Mucosa of descending colon (tissue), 3 donors: ENCODE data around the gene SPRR2F. TPM values are rescaled to one million over a fixed set of nuclear protein-coding genes. Genes with fewer than 3 reads are reported as not detected.

ENCODE experiments used
- ATAC-seq: fragments of 200-7000 bp; cut with Tn5 transposase; one replicate; pipeline ENCODE4 v1.9.1; 2020; ENCODE audit warnings: mild to moderate bottlenecking, moderate library complexity
- DNase-seq, 3 donors: peaks; one replicate each; pipeline ENCODE4 v3.0.0-alpha.2; 2020
- H3K36me3 ChIP-seq: fragments of 200-600 bp; one replicate; pipeline ENCODE4 v1.8.0; 2021; ENCODE audit warnings: low read depth, mild to moderate bottlenecking
- H3K4me1 ChIP-seq: fragments of 200-600 bp; one replicate; pipeline ENCODE4 v1.8.0; 2021; ENCODE audit warnings: low read depth, mild to moderate bottlenecking
- H3K4me3 ChIP-seq: fragments of 200-600 bp; one replicate; pipeline ENCODE4 v1.8.0; 2021; ENCODE audit warnings: mild to moderate bottlenecking
- H3K9me3 ChIP-seq: fragments of 200-600 bp; one replicate; pipeline ENCODE4 v1.8.0; 2021; ENCODE audit warnings: mild to moderate bottlenecking
- intact Hi-C, 2 donors: fragments of 100-400 bp; cut with DNase I in 1 of 2; cut with micrococcal nuclease in 1 of 2; formaldehyde crosslinking; loops; one replicate each; pipeline versions ENCODE4 v1.11.0 to v1.11.1; 2022; cut with DNase I, micrococcal nuclease
- total RNA-seq, 3 donors: library from RNA; stranded (reverse); fragmentation: NEBNext Ultra II Directional in 2 of 3; extraction: Animal tissue kit (Norgen Biotek cat#: 25700) in 2 of 3; gene quantifications; one replicate each; pipeline versions ENCODE4 v1.2.1 to v1.2.4, GENCODE V29; 2021 to 2023
- TF ChIP-seq, protein P1 (sequence below): fragments of 200-600 bp; IDR thresholded peaks from one replicate; pipeline ENCODE4 v1.8.0; 2022; ENCODE audit warnings: antibody characterized with exemption, mild to moderate bottlenecking
- donor health status: DM: no; HTN: no; CAD: no; lungs with moderate emphysema.
- donor health status: DM: no; HTN: no; CAD: no.
- donor health status: DM: no; HTN: yes; CAD: no.

Gene SPRR2F
- total RNA-seq, 3 donors from 2014 or later: not detected

DNA sequence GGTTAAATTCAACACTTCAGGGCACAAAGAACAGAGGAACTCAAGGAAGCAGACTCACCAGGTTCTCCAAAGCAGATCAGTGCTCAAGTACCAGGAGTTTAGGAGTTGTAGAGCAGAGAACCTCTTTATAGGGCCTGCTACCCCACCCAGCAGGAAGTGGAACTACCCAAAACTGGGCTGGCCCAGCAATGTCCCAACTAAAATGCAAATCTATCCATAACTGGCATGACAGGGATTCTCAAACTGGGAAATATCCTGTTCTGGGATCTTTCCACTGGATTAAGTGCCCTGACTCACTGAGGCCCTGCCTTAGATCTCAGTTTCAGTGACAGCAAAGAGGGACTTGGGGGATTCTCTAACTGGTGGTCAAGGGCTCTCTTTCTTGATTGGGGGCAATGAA, 18.9 kb downstream of the SPRR2F start, which contains the start of gene SPRR2E:
Gene SPRR2E (minus strand): TSS at position 101 of the 400 bp plus-strand sequence. CDS start 775 bp downstream, outside the sequence.
- H3K9me3 ChIP-seq: no peaks in the 10 kb centered on the region
- no peak within 1 kb of the TSS for H3K4me3 ChIP-seq
- no peaks in the 10 kb centered on the region for H3K4me1 ChIP-seq
- intact Hi-C loops: no loop called here
- DNase-seq (no peak), ATAC-seq (no peak)
- TF ChIP-seq, protein P1, sequence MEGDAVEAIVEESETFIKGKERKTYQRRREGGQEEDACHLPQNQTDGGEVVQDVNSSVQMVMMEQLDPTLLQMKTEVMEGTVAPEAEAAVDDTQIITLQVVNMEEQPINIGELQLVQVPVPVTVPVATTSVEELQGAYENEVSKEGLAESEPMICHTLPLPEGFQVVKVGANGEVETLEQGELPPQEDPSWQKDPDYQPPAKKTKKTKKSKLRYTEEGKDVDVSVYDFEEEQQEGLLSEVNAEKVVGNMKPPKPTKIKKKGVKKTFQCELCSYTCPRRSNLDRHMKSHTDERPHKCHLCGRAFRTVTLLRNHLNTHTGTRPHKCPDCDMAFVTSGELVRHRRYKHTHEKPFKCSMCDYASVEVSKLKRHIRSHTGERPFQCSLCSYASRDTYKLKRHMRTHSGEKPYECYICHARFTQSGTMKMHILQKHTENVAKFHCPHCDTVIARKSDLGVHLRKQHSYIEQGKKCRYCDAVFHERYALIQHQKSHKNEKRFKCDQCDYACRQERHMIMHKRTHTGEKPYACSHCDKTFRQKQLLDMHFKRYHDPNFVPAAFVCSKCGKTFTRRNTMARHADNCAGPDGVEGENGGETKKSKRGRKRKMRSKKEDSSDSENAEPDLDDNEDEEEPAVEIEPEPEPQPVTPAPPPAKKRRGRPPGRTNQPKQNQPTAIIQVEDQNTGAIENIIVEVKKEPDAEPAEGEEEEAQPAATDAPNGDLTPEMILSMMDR: no peak
- no peaks in the 10 kb centered on the region for H3K36me3 ChIP-seq

DNA sequence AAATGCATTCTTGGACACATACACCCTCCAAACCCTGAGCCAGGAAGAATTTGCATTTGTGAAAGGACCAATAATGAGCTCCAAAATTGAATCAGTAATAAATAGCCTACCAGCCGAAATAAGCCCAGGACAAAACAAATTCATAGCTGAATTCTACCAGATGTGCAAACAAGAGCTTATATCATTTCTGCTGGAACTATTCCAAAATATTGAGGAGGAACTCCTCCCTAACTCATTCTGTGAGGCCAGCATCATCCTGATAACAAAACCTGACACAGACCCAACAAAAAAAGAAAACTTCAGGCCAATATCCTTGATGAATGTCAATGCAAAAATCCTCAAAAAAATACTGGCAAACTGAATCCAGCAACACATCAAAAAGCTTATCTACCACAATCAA, 25.7 kb downstream of the SPRR2F start:
- intact Hi-C loops: no loop called here
- no peak for DNase-seq
- TF ChIP-seq, protein P1: no peak
- Histone ChIP-seq H3K4me3 (no peak overlapping the region), H3K36me3 (no peaks in the 10 kb centered on the region), H3K9me3 (no peaks in the 10 kb centered on the region), H3K4me1 (no peaks in the 10 kb centered on the region)
- no peak for ATAC-seq

DNA sequence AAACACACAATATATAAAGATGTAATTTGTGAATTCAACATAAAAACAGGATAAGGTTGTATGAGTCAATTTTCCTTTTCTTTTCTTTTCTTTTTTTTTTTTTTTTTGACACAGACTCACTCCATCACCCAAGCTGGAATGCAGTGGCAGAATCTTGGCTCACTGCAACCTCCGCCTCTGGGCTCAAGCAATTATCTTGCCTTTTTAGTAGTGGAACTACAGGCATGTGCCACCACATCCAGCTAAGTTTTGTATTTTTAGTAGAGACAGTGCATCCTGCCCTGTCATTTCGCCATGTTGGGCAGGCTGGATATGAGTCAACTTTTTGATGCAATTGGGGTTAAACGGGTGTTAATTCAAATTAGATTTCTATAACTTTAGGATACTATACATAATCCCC, 31.6 kb downstream of the SPRR2F start:
- DNase-seq (no peak), ATAC-seq (no peak)
- intact Hi-C loops: no loop called here
- H3K9me3 ChIP-seq: no peaks in the 10 kb centered on the region
- TF ChIP-seq, protein P1: no peak
- H3K4me1 ChIP-seq: no peaks in the 10 kb centered on the region
- H3K4me3 ChIP-seq: no peak overlapping the region
- H3K36me3 ChIP-seq: no peaks in the 10 kb centered on the region

DNA sequence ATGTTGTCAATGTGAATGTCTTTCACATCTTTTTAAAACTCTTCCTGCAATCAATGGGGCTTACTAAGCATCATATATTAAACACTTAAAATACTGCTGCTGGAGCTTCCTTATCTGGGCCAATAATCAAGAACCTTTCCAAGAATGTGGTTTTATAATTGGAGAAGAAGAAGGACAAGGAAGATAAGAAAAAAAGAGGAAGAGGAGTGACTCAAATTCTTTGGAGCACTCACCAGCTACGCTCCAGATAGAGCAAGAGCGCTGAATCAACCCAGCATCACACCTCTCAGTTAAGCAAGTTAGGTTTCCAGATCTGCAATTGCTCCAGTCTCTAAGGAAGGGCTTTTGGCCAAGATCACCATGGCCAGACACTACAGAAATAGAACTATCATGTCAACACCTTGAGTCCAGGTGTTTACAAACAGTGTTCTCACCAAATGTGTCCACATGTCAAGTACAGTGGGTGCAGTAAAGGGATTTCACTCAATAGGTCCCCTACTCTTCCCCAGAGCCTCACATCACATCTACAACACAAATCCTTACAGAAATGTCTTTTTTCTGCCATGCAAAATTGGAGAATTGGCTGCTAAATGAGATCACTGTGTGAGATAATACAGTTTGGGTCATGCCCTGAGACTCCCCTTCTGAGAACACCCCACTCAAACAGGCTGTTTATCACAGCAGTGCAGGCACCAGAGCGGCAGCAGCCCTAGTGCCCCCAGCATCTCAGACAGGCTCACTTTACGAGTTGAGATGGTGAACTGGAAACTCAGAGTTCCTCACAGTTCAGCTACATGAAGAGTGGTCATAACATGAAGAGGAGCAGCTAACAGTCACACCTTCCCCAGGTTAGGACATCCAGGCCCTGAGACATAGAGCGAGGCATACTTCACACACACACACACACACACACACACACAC, 40.2 kb downstream of the SPRR2F start:
- no peak overlapping the region for H3K4me3 ChIP-seq
- intact Hi-C loops: no loop called here
- H3K9me3 ChIP-seq: no peaks in the 10 kb centered on the region
- no peak for ATAC-seq
- TF ChIP-seq, protein P1: no peak
- no peaks in the 10 kb centered on the region for H3K4me1 ChIP-seq
- no peaks in the 10 kb centered on the region for H3K36me3 ChIP-seq
- DNase-seq: no peak

DNA sequence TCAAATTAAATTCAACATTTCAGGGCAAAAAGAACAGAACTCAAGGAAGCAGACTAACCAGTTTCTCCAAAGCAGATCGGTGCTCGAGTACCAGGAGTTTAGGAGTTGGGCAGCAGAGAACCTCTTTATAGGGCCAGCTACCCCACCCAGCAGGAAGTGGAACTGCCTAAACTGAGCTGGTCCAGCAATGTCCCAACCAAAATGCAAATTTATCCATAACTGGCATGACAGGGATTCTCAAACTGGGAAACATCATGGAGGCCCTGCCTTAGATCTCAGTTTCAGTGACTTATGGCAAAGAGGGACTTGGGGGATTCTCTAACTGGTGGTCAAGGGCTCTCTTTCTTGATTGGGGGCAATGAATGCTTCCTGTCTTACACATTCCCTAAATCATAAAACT, 41.8 kb downstream of the SPRR2F start, which contains the start of gene SPRR2B:
Gene SPRR2B (minus strand): TSS at position 101 of the 400 bp plus-strand sequence. CDS start 772 bp downstream, outside the sequence.
- Histone ChIP-seq H3K4me1 (no peaks in the 10 kb centered on the region), H3K9me3 (no peaks in the 10 kb centered on the region), H3K36me3 (no peaks in the 10 kb centered on the region), H3K4me3 (no peak within 1 kb of the TSS)
- TF ChIP-seq, protein P1: no peak
- intact Hi-C loops: no loop called here
- DNase-seq: no peak
- no peak for ATAC-seq
